Activated T-helper 1 cell treated with Interleukin-2 at 50 U/mL for 16 hours (primary cell): ENCODE data around the gene MSMP.

Source experiments
- DNase-seq: peaks from one replicate; pipeline ENCODE4 v3.0.0-alpha.2; 2020; ENCODE audit warnings: low read depth

MSMP gene

DNA sequence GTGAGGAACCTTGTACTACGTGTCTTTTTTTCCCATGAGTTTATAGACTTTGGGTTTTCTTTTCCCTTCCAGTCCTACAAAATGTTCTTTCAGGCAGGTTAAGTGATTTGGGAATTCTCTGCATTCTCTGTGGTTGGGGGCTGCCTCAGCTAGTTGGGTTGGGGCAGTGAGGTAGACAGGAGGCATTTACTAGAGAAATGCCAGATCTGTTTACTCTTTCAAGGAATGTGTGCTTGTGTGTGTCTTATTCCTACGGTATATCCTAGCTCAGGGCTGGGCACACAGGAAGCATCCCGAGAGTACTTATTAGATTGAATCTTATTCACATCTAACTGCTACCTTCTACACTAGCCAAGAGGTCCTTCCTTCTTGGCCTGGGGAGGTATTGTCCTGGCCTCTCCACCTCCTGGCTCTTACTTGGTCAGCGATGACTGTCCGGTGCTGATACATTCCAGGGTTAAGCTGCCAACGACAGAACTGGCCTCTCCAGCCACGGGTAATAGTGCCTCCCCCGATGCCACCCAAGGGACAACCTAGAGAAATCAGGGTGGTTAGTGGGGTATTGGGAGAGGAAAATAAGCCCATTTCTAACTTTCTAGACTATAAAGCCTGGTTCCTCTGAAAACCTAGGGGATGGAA, 10.1 kb downstream of the MSMP start:
- DNase-seq = no peak

DNA sequence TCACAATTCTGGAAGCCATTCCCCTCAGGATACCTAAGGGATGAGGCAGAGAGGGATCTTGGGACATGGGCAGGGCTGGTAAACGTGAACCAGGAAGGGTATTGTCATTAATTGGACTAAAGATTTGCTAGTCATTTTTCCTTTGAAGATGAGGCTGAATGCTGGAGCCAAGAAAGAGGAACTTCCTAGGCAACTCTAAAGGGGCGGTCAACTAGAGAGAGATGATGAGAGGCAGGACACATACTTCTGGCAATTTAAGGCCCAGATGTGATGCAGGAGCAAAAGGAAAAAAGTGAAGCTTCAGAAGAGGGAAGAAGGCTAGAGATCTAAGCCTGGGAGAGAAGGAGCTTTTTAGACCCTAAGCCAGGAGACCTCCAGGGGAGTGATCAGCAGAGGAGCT, 10.6 kb downstream of the MSMP start:
- no peak for DNase-seq

DNA sequence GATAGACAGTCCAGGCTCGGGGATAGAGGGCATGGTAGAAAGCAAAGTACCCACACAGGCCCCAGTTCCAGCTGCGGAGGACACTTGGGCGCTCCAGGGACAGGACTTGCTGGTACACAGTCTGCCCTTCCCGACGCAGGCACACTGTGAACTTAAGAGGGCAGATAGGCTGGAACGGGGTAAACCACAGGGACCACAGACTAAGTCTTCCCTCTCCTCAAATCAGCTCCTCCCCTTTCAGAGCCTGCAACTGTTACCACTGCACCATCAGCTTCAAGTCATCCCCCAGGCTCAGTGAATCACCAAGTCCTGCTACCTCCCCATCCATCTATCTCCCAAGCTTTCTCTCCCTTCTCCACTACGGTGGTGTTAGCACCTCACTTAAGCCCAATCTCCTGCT, 12.3 kb downstream of the MSMP start:
- DNase-seq = no peak

DNA sequence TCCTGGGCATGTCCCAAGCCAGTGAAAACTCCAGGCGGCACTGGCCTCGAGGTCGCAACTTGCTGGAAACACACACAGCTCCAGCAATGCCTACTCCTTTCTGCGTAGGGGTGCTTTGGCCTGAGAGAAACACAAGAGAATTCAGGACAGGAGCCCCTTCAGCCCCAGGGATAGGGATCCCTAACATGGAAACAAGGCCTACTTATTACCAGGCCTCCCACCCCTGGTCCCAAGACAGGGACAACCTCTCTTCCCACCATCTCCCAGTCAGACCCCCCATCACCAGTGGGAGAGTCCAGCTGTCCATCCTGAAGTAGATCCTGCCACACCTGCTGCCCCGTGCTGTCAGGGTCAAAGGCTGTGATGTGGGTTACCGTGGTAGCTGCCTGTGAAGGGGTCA, 13.8 kb downstream of the MSMP start:
- DNase-seq = no peak

DNA sequence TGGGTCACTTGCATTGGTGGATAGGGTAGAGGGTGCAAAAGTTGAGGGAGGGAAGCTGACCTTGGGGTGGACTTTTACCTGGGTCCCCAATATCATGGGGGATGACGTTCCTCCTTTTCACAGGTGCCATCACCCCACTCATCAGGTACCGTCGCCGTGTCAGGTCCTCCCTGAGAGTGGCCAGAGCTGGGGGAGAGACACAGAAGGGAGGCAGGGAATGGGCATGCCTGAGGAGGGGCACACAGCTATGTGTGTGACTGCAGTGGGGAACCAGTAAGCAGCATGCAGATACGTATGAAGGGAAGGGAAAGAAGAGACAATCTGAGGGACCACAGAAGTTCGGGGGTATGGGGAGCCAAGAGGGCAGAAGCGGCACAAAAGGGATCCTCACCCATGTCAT, 15.2 kb downstream of the MSMP start:
- DNase-seq = no peak

DNA sequence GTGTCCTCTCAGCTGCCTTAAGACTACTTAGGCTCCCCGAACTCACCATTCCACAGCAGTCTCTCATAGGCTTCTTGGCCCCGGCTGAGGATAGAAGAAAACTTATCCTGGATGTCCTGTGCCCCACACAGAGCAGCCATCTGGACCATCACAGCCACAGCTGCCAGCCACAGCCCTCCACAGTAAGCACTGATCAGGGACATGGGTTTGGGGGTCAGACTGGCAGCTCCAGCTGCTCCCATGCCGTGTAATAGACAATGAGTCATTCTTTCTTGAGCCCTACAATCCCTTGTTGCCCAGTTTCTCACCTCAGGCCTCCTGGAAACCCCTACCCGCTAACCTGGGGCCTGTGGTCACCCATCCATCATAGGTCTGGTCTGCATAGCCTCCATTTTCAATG, 15.9 kb downstream of the MSMP start:
- no peak for DNase-seq

DNA sequence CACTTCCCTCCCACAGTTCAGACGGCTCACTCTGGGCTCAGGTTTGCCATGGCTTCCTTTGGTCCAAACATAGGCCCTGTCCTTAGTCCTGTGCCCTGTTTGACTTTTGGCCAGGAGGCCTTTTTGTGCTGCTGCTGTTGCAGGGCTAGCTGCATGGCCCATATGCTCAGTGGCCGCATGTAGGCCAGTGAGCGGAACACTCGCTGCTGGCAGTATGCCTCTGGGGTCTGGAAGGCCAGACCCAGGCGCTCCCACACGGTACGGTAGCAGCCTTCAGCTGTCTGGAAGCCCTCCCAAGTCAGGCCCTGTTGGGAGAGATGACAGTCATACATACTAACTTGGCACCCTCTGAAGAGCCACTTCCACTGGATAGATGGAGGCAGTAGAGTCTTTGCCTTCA, 16.9 kb downstream of the MSMP start:
- no peak for DNase-seq

DNA sequence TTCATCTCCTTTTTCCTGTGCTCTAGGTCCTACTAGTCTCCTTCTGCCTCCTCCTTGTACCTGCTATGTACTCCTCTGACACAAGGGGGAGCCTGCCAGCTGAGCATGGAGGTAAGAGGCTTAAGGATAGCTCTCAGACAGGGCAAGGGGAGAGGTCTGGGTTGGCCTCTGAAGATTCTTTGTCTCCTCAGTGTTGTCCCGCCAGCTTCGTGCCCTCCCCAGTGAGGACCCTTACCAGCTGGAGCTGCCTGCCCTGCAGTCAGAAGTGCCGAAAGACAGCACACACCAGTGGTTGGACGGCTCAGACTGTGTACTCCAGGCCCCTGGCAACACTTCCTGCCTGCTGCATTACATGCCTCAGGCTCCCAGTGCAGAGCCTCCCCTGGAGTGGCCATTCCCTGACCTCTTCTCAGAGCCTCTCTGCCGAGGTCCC, 17.9 kb downstream of the MSMP start:
- DNase-seq = peak; percentile 33

DNA sequence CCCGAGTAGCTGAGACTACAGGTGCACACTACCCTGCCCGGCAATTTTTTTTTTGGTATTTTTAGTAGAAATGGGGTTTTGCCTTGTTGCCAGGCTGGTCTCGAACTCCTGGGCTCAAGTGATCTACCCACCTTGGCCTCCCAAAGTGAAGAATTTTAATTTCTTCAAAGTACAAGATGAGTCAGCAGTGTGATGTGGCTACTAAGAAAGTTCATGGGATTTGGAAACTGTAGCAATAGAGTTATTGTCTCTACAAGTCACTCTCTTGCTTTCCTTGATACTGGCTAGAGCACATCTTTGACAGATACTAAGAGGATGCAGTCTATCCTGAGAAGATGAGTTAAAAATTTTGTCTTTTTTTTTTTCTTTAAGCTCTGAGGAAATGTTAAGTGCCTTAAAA, 20.0 kb downstream of the MSMP start:
- DNase-seq = no peak

DNA sequence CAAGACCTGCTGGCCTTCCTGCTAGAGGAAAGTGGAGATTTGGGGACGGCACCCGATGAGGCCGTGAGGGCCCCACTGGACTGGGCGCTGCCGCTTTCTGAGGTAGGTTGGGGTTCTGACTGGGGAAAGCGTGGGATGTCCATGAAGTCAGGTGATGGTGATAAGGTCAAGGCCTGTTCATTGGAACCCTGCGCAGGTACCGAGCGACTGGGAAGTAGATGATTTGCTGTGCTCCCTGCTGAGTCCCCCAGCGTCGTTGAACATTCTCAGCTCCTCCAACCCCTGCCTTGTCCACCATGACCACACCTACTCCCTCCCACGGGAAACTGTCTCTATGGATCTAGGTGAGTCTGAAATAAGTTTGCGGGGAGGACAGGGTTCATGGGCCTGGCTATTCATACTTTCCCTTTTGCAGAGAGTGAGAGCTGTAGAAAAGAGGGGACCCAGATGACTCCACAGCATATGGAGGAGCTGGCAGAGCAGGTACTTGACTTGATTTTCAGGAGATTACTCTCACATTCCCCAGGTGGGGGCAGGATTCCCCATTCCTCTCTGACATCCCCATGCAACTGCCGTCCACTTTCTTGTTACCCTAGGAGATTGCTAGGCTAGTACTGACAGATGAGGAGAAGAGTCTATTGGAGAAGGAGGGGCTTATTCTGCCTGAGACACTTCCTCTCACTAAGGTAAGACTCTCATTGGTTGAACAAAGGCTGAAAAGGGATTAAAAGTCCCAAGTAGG, 21.1 kb downstream of the MSMP start:
- DNase-seq = no peak

DNA sequence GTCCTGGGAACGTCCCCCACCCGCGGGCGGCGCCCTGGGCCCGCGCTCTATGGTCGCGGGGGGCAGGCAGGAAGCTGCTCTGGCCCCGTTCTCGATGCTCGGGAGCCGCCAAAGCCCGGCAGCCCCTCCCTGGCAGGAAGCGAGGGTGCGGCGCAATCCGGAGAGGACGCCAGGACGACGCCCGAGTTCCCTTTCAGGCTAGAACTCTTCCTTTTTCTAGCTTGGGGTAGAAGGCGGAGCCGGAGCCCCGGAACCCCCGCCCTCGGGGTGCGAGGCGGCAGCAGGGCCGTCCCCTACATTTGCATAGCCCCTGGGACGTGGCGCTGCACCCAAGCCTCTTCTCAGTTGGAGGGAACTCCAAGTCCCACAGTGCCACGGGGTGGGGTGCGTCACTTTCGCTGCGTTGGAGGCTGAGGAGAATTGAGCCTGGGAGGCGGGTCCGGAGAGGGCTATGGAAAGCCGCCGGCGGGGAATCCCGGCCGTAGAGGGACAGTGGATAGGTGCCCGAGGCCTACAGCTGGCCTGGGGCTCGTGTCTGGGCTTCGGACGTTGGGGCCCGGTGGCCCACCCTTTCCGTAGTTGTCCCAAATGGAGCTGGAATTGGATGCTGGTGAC, 21.8 kb downstream of the MSMP start, which contains the start of the genes CREB3 and TLN1:
CREB3 (plus strand) TSS at position 482 of the 615 bp plus-strand sequence; CDS start at position 589, 107 bp downstream.
TLN1 (minus strand) TSS at position 11 of the 615 bp plus-strand sequence. CDS start 6,501 bp downstream, outside the sequence.
- DNase-seq = peak; percentile 97

DNA sequence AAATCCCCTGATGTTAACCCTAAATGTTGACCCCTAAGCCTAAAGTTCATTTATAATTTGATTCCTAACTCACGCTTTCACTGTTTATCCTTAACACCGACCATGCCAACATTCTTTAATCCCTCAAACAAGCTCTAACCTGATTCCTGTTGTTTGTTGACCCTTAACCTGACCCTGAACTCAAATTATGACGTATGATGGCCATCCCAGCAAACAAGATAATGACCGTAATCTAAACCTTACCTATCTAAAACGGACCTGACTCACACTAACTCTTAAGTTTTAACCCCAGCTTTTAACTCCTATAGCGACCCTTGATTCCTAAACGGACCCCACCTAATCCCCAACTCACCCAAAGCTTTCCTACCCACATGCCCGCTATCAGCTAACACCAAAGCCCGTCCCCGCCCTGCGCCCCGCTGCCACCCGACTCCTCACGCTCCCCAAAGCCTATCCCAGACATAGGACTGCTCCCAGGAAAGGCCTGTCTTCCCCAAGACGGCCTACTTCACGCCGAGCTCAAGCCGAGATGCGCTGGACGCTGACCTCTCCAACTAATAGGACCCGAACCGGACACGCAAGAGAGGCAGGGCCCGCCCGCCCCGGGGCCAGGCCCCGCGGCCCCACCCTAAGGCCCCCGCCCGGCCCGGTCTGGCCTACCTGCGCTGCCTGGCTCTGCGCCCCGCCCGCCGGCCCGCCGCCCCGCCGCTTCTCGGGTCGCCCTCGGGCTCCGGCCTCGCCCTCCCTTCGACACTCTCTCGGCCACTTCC, 22.5 kb downstream of the MSMP start:
- DNase-seq = no peak

DNA sequence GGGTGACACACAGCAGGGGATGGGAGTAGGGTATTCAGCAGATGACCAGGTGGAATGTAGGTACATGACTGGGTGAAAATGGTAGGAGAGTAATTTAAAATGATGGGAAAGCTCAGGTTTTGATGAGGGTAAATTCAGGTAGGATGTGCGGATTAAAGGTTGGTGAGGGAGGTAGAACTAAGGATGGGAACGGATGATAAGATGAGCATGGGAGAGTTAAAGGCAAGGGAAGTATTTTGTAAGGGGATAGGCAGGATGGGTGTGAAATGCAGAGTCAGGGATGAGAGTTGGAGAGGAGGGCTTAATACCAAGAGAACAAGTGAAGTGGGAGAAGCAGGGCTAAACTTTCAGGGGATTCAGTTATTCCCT, 23.6 kb downstream of the MSMP start:
- DNase-seq = no peak

DNA sequence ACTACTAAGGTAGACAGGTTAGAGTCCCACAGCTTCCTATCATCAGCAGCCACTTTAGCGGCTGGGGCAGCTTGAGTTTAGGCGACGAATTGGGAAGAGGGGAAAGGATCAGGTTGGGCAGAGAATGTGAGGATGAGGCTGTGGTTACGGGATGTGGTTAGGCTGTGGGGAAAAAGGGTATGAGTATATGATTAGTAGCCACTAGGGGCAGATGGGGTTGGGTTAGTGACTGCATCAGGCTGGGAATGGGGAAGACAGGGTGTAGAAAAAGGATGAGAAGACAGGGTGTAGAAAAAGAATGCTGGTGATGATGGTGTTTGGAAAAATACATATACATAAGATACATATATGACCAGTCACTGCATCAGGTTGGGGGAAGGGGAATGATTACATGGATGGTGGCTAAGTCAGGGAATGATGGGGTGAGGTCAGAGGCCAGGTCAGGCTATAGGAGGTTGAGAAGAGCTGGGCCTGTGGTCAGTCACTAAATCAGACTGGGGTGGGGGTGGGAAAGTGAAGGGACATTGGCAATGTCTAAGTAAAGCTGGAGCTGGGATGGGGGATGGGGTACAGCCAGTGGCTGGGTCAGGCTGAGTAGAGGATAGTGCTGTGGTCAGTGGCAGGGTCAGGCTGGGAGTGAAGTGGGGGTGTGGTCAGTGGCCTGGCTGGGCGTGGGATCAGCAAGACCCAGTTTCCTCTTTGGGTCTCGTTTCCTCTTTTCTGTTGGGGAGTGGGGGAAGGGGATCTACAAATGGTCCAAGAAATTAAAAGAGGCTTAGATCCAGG, 24.2 kb downstream of the MSMP start:
- DNase-seq = no peak

DNA sequence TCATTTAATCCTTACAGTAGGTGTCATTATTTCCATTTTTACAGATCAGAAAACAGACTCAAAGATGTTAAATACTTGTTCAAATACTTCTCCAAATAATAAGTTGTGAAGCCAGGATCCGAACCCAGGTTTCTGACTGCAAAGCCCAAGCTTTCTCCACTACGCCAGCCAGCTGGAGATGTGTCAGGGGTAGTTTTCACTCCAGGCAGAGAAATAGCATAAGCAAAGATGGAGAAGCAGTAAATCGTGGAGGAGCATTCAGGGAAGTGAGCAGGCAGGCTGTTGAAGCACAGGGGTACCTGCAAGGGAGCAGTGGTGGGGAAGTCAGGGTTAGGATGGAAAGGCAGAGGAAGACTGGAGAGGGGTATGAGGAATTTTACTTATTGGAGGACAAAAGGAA, 25.0 kb downstream of the MSMP start:
- no peak for DNase-seq

DNA sequence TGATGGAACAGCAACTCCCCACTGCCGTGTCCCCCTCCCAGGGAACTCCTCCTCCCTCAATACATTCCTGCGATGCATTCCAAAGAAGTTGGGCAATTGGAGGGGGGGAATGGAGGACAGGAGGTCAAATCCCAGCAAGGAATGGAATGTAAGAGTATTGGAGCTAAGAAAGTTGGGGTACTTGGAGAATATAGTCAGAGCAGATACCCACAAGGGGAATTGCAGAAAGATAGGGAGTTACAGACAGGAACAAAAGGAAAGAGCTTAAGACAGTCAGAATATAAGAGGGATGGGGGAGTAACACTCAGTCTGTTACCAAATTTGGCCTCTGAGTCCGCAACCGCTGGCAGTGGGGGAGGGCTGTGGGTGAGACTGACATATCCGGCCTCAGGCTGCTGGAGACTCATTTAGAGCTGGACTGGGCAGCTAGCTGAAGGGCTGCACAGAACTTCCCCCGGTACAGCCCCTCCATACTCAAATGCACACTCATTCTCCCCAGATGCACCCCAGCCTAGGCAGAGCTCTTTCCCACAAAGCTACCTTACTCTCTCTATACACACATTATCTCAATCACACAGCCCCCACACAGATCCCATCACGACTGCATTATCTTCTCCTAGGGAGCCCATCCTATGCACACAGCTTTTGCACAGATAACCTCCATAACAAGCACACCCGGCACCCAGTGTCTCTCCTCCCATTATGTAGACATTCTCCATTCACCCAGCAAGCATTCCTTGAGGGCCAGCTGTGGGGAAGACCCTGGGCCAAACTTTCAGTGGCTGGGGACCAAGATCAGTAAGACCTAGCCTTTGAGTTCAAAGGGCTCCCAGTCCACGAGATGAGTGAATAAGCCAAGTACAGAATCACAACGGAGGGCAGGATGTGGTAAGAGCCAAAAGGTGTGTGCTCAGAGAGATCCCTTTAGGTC, 25.8 kb downstream of the MSMP start:
- peak; percentile 10 for DNase-seq

DNA sequence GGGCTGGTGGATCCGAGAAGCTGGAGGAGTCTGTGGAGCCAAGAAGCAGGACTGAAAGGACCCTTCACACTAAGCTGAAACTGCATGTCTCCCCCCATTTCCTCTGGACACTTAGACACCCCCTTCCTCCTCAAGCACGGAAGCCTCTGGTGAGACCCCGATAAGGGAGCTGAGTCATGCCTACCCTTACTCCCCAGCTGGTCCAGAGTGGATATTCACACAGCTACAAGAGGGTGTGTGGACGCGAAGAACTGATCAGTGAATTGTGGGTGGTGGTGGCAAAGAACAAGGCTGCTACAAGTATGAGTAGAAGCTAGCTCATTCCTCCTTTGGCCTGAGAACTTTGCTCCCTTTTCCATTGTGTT, 26.4 kb downstream of the MSMP start:
- no peak for DNase-seq

DNA sequence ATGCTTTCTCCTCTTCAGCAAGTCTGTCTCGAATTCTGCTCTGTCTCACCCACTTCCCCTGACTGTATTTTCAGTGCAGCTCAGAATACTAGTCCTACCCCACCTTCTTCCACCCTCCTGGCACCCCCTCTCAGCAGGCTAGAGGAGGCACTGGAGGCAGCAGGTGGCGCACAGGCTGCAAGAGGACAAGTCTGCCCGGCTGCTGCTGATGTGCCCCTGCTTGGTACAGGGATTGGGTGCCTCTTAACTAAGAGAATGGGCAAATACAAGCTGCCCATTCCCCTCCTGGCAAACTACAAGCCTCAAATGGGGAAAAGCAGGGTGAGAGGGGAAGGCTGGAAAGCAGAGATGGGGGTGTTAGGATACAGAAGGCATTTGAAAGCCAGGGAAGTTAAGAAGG, 27.1 kb downstream of the MSMP start:
- no peak for DNase-seq

DNA sequence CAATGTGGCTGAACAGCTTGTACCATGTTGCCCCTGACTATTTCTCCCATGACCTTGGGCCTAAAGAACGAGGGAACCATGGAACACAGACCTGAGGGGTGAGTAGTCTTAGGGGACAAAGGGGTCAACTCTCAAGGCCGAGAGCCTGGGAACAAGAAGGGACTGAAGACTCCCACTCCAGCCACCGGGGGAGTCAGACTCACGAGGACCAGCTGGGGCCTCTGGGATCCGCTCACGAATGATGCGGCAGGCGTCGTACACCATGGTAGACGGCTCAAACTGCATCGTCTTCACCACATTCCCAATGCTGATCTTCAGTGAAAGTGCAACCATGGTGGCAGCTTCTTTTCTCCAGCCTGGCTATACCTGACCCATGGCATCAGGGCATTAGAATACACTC, 28.7 kb downstream of the MSMP start:
- DNase-seq = no peak

DNA sequence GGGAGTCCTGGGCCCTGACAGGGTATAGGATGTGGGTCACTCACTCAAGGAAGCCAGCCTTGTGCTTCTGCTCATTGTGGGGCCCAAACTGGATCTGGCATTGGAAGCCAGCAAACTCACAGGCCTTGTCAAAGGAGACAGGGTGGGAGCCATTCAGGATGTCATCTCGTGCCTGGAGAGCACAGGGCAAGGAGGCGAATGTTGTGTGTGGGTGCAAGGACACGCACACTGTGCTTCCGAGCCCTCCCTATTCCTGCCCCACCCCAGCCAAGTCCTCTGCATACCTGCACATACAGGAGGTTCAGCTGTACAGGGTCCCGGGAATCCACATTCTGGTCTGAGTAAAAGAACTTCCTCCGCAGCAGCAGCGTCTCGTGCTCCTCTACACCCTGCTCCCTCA, 30.2 kb downstream of the MSMP start:
- no peak for DNase-seq

DNA sequence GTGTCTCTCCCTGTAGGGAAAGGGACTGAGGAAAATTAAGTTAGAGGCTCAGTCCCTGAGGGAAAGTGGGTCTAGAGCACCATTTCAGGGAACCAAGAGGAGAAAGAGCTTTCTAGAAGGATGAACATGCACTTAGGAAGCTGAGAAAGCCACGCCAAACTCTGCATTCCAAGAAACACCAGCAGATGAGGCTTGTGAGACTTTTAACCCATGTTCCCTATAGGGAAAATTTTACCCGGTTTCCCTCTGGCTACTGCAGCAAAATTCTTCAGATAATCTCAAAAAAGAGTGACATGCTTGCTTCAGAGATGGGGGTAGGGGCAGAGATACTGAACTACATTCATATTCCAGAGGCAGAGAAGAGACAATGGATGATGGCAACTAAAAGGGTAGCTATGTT, 30.6 kb downstream of the MSMP start:
- DNase-seq = no peak
